Parathyroid adenoma (tissue), 2 donors: Measurements from ENCODE around the gene GJB1.

Source experiments
- H2AFZ ChIP-seq: fragments of 300-600 bp; sonication (generic); one replicate; pipeline ENCODE4 v1.7.0; 2017; ENCODE audit warnings: antibody characterized with exemption, mild to moderate bottlenecking
- H3K27ac ChIP-seq: fragments of 300-600 bp; sonication (generic); one replicate; pipeline ENCODE4 v1.7.0; 2017
- H3K27me3 ChIP-seq: fragments of 300-600 bp; sonication (generic); one replicate; pipeline ENCODE4 v1.7.0; 2017; ENCODE audit warnings: low read length; ENCODE audit not compliant: control insufficient read depth, insufficient read depth
- H3K36me3 ChIP-seq: fragments of 300-600 bp; sonication (generic); one replicate; pipeline ENCODE4 v1.7.0; 2017; ENCODE audit warnings: low read length; ENCODE audit not compliant: control insufficient read depth, insufficient read depth
- H3K4me1 ChIP-seq: fragments of 300-600 bp; sonication (generic); one replicate; pipeline ENCODE4 v1.7.0; 2017; ENCODE audit warnings: control low read depth
- H3K4me2 ChIP-seq: fragments of 300-600 bp; sonication (generic); one replicate; pipeline ENCODE4 v1.7.0; 2017; ENCODE audit warnings: low read length
- H3K4me3 ChIP-seq: fragments of 300-600 bp; sonication (generic); one replicate; pipeline ENCODE4 v1.7.0; 2017; ENCODE audit warnings: low read depth, low read length
- H3K79me2 ChIP-seq: fragments of 300-600 bp; sonication (generic); one replicate; pipeline ENCODE4 v1.7.0; 2017; ENCODE audit warnings: control low read depth
- H3K9ac ChIP-seq: fragments of 300-600 bp; sonication (generic); one replicate; pipeline ENCODE4 v1.7.0; 2017; ENCODE audit warnings: mild to moderate bottlenecking
- H3K9me3 ChIP-seq: fragments of 300-600 bp; sonication (generic); one replicate; pipeline ENCODE4 v1.7.0; 2017; ENCODE audit warnings: low read length; ENCODE audit not compliant: control insufficient read depth
- TF ChIP-seq, protein P1 (sequence below): fragments of 300-600 bp; sonication (generic); IDR thresholded peaks from one replicate; pipeline ENCODE4 v1.7.0; 2017; ENCODE audit warnings: antibody characterized with exemption, mild to moderate bottlenecking
- donor health status: primary hyperparathyroidism.

GJB1 gene

DNA sequence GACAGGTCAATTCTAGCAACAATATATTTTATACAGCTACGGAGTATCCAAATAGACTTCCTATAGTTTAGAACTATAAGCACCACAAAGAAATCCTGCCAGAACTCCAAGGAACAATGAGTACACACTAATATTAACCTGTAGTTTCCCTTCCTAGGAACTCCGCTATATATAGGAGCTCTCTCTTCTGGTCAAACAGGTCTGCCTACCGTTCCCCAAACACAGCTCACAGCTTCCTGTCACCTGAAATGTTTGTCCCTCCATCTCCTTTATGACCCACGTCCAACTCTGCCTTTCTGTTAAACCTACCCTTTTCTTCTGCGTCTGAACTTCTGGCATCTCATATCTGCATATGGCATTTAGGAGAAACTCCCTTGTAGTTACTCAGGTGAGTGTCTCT, 10.5 kb upstream of the GJB1 start:
- no peak overlapping the region for H3K4me3 ChIP-seq
- H2AFZ ChIP-seq = no peak overlapping the region

DNA sequence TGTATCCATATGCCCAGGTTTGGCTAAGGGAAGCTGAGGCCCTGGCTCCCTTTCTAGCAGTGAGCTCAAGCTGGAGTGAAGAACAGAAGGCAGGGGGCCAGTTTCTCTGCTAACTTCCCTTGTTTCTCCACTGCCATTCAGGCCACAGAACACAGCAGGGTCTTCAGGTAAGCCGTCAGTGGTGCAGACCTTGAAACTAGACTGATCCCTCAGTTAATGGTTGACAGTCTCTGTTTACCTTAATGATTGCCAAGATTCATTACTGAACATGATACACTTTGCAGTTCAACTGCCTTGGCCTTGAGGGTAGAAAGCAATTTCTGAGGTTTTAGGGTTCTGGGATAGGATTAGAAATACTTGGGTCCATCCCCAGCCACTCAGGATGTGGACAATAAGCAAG, 8.9 kb upstream of the GJB1 start:
- H3K79me2 ChIP-seq = no peaks in the 10 kb centered on the region
- H3K36me3 ChIP-seq = no peaks in the 10 kb centered on the region
- TF ChIP-seq, protein P1, sequence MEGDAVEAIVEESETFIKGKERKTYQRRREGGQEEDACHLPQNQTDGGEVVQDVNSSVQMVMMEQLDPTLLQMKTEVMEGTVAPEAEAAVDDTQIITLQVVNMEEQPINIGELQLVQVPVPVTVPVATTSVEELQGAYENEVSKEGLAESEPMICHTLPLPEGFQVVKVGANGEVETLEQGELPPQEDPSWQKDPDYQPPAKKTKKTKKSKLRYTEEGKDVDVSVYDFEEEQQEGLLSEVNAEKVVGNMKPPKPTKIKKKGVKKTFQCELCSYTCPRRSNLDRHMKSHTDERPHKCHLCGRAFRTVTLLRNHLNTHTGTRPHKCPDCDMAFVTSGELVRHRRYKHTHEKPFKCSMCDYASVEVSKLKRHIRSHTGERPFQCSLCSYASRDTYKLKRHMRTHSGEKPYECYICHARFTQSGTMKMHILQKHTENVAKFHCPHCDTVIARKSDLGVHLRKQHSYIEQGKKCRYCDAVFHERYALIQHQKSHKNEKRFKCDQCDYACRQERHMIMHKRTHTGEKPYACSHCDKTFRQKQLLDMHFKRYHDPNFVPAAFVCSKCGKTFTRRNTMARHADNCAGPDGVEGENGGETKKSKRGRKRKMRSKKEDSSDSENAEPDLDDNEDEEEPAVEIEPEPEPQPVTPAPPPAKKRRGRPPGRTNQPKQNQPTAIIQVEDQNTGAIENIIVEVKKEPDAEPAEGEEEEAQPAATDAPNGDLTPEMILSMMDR = no peak
- no peaks in the 10 kb centered on the region for H3K9me3 ChIP-seq
- H2AFZ ChIP-seq = no peak overlapping the region
- no peak overlapping the region for H3K4me2 ChIP-seq
- no peaks in the 10 kb centered on the region for H3K4me1 ChIP-seq
- H3K27me3 ChIP-seq = no peaks in the 10 kb centered on the region
- no peak overlapping the region for H3K9ac ChIP-seq
- no peak overlapping the region for H3K4me3 ChIP-seq
- H3K27ac ChIP-seq = no peak overlapping the region

More for the DNA sequence above, 10.5 kb upstream of the GJB1 start:
- Histone ChIP-seq H3K27ac (no peak overlapping the region), H3K4me2 (no peak overlapping the region), H3K27me3 (no peaks in the 10 kb centered on the region), H3K9ac (no peak overlapping the region), H3K36me3 (no peaks in the 10 kb centered on the region), H3K79me2 (no peaks in the 10 kb centered on the region), H3K4me1 (no peaks in the 10 kb centered on the region), H3K9me3 (no peaks in the 10 kb centered on the region)
- TF ChIP-seq, protein P1 = no peak

DNA sequence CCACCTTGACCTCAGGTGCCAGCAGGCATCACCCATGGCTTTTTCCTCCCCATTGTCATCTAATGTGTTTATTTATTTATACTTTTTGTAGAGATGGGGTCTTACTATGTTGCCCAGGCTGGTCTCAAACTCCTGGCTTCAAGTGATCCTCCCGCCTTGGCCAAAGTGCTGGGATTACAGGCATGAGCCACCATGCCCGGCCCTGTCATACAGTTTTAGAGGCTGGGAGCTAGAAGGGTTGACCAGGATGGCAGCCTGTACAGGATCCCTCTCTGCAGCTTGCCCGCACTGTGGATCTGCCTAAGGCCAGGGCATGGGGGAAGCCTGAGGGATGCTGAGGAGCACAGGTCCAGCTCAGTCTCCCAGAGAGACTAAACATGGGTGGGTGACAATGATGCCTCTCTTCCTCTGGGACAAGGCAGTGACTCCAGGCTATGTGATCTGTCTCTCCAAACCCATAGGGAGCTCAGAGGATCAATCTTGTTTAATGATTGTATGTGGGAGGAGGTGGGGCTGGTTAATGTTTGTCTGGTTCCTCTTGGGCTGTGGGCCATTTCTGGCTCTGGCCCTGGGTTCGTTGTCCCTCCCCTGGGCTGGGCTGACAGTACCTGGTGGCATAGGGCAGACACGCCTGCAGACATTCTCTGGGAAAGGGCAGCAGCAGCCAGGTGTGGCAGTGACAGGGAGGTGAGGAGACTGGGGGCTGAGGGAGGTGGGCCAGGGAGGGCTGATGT, 8.3 kb upstream of the GJB1 start:
- H3K27ac ChIP-seq = no peak overlapping the region
- H3K36me3 ChIP-seq = no peaks in the 10 kb centered on the region
- H3K4me2 ChIP-seq = no peak overlapping the region
- TF ChIP-seq, protein P1 = no peak
- no peak overlapping the region for H2AFZ ChIP-seq
- H3K27me3 ChIP-seq = no peaks in the 10 kb centered on the region
- no peaks in the 10 kb centered on the region for H3K4me1 ChIP-seq
- no peaks in the 10 kb centered on the region for H3K9me3 ChIP-seq
- H3K79me2 ChIP-seq = no peaks in the 10 kb centered on the region
- H3K4me3 ChIP-seq = no peak overlapping the region
- H3K9ac ChIP-seq = no peak overlapping the region

DNA sequence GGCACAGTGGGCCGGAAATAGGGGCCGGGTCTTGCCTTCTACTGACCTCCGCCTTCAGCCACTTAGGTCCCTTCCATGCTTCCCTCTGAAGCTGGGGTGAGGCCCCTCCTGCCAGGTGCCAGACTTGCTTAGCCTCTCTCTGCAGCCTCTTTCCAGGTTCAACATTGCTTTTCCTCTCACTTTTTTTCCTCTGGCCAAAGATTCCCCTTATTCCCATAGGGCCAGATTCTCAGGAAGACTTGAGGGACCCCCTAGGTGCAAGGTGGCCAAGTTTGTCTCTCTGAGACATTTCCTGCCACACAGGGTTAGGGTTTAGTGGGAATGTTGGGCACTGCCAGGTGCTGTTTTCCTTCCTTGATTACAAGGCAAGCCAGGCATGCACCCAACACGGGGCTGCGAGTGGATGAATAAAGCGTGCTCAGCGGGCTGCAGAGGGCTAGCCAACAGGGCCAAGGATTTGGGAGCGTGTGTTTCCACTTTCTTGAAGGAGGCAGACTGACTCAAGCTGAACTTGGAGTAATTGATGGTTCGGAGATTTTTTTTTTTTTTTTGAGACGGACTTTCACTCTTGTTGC, 7.6 kb upstream of the GJB1 start:
- Histone ChIP-seq H3K4me3 (no peak overlapping the region), H3K27ac (no peak overlapping the region), H3K79me2 (no peaks in the 10 kb centered on the region), H2AFZ (no peak overlapping the region), H3K9me3 (no peaks in the 10 kb centered on the region), H3K4me2 (no peak overlapping the region), H3K9ac (no peak overlapping the region), H3K27me3 (no peaks in the 10 kb centered on the region), H3K4me1 (no peaks in the 10 kb centered on the region), H3K36me3 (no peaks in the 10 kb centered on the region)
- TF ChIP-seq, protein P1 = no peak

DNA sequence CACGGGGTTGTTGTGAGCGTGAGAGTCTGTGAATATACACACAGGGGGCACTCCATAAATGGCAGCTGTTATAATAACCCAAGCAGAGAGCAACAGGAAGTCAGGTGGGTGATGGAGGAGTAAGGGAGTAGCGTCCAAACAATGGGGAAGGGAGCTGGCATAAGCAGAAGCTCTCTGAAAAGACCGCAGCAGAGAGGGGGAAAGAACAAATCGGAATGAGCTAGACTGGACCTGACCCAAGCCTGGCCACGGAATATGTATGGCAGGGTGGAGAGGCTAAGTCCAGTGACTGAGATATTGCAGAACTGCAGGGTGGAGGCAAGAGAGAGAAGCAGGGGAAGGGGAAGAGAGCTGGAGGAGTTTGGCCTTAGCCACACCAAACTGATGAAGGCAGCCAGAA, 6.5 kb upstream of the GJB1 start:
- no peaks in the 10 kb centered on the region for H3K27me3 ChIP-seq
- H2AFZ ChIP-seq = no peak overlapping the region
- H3K4me2 ChIP-seq = no peak overlapping the region
- no peaks in the 10 kb centered on the region for H3K4me1 ChIP-seq
- no peaks in the 10 kb centered on the region for H3K9me3 ChIP-seq
- TF ChIP-seq, protein P1 = no peak
- no peak overlapping the region for H3K9ac ChIP-seq
- H3K79me2 ChIP-seq = no peaks in the 10 kb centered on the region
- H3K27ac ChIP-seq = no peak overlapping the region
- no peak overlapping the region for H3K4me3 ChIP-seq
- no peaks in the 10 kb centered on the region for H3K36me3 ChIP-seq
